NCI-H460 (cell line): ENCODE data around the gene ZFP36L2. TPM values are rescaled to one million over a fixed set of nuclear protein-coding genes. Genes with fewer than 3 reads are reported as not detected.
A peak's percentile ranks its signal among the peaks of the same experiment; 100 is the strongest.

Source experiments
- DNase-seq: peaks from one replicate; pipeline ENCODE4 v3.0.0-alpha.2; 2016; ENCODE audit warnings: low read depth; ENCODE audit errors: extremely low read depth
- polyA plus RNA-seq: library from polyadenylated mRNA; depleted of rRNA; stranded (reverse); fragments of >200 nt; gene quantifications from 2 replicates; pipeline ENCODE4 v1.2.3, GENCODE V29; 2014; cell fraction: nucleus; rRNA removed
- total RNA-seq: library from RNA; depleted of rRNA; stranded (reverse); fragments of >200 nt; shearing (Covaris generic); gene quantifications from 2 replicates; pipeline ENCODE4 v1.2.3, GENCODE V29; 2014; rRNA removed

ZFP36L2 gene
- 5.7 and 6.9 TPM in 2 replicates for total RNA-seq
- polyA plus RNA-seq, result 7.7 and 9.1 TPM in 2 replicates

- DNase-seq, result peak; percentile 94
Observed at GRCh38 chr2:43226558-43226954, at the start of gene ZFP36L2. TSS of gene ZFP36L2 (minus strand) at chr2:43226606. CDS start at chr2:43226315, 291 bp downstream.

- no peak for DNase-seq
Observed at GRCh38 chr2:43274721-43275120, 48.3 kb upstream of the ZFP36L2 start.

- no peak for DNase-seq
Observed at GRCh38 chr2:43274055-43274454, 47.6 kb upstream of the ZFP36L2 start.

GRCh38 chr2:43273529-43273928 lies 47.1 kb upstream of the ZFP36L2 start:
- DNase-seq, result no peak

GRCh38 chr2:43270930-43271615 lies 44.7 kb upstream of the ZFP36L2 start:
- no peak for DNase-seq

- no peak for DNase-seq
Observed at GRCh38 chr2:43270461-43270860, 44.1 kb upstream of the ZFP36L2 start.

GRCh38 chr2:43269706-43270105 lies 43.3 kb upstream of the ZFP36L2 start:
- DNase-seq, result no peak

- DNase-seq, result no peak
Observed at GRCh38 chr2:43269074-43269572, 42.7 kb upstream of the ZFP36L2 start.

- DNase-seq, result no peak
Observed at GRCh38 chr2:43268066-43268953, 41.9 kb upstream of the ZFP36L2 start.

- DNase-seq, result no peak
Observed at GRCh38 chr2:43267381-43267780, 41.0 kb upstream of the ZFP36L2 start.

GRCh38 chr2:43266711-43267111 lies 40.3 kb upstream of the ZFP36L2 start:
- DNase-seq, result no peak

- DNase-seq, result no peak
Observed at GRCh38 chr2:43265421-43265820, 39.0 kb upstream of the ZFP36L2 start.

GRCh38 chr2:43265001-43265400 lies 38.6 kb upstream of the ZFP36L2 start:
- no peak for DNase-seq

GRCh38 chr2:43262951-43263350 lies 36.5 kb upstream of the ZFP36L2 start:
- DNase-seq, result no peak

- DNase-seq, result no peak
Observed at GRCh38 chr2:43262239-43262638, 35.8 kb upstream of the ZFP36L2 start.

- no peak for DNase-seq
Observed at GRCh38 chr2:43259512-43259911, 33.1 kb upstream of the ZFP36L2 start.

- no peak for DNase-seq
Observed at GRCh38 chr2:43258547-43259156, 32.2 kb upstream of the ZFP36L2 start.

- no peak for DNase-seq
Observed at GRCh38 chr2:43255296-43255910, 29.0 kb upstream of the ZFP36L2 start.

- no peak for DNase-seq
Observed at GRCh38 chr2:43254331-43254730, 27.9 kb upstream of the ZFP36L2 start.

- no peak for DNase-seq
Observed at GRCh38 chr2:43251171-43251731, 24.8 kb upstream of the ZFP36L2 start.
